Stomach smooth muscle (tissue), 2 donors: ENCODE results near the gene DCLRE1C.

Experiments used
- H3K27ac ChIP-seq: one replicate; pipeline ENCODE4 v1.7.0; 2013; ENCODE audit warnings: mild to moderate bottlenecking, low read length, inconsistent platforms
- H3K27me3 ChIP-seq, 2 donors: one replicate each; pipeline ENCODE4 v1.7.0; 2013; ENCODE audit warnings: low read length in 2 of 2; ENCODE audit not compliant: insufficient read depth in 2 of 2, control insufficient read depth in 1 of 2
- H3K36me3 ChIP-seq, 2 donors: one replicate each; pipeline ENCODE4 v1.7.0; 2013; ENCODE audit warnings: low read length in 2 of 2; ENCODE audit not compliant: control insufficient read depth in 2 of 2, insufficient read depth in 2 of 2
- H3K4me1 ChIP-seq: one replicate; pipeline ENCODE4 v1.7.0; 2013; ENCODE audit warnings: low read length; ENCODE audit not compliant: control insufficient read depth, insufficient read depth
- H3K4me3 ChIP-seq, 2 donors: one replicate each; pipeline ENCODE4 v1.7.0; 2013; ENCODE audit warnings: low read length in 2 of 2
- H3K9ac ChIP-seq, 2 donors: one replicate each; pipeline ENCODE4 v1.7.0; 2013; ENCODE audit warnings: low read length in 2 of 2, mild to moderate bottlenecking in 1 of 2
- H3K9me3 ChIP-seq, 2 donors: one replicate each; pipeline ENCODE4 v1.7.0; 2013; ENCODE audit warnings: low read length in 2 of 2; ENCODE audit not compliant: control insufficient read depth in 2 of 2
- donor health status: healthy.
- donor health status: Pancreatic carcinoma.

The DCLRE1C gene

DNA sequence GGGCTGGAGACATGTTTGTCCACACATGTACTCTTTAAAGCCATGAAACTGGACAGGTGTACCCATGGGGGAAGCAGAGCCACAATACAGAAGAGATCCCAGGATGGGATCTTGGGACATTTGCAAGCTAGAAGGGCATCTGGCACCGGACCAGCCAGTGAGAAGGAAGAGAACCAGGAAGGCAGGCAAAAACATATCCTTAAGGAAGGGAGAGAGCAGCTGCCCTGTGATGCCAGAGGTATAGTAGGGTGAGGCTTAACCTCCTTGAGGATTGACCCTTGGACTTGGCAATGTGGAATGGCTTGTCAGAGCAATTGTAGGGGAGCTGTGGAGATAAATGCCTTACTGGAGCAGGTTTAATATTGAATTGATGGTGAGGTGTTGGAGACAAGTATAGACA lies 93.1 kb downstream of the DCLRE1C start:
- no peaks in the 10 kb centered on the region for H3K9me3 ChIP-seq
- no peaks in the 10 kb centered on the region for H3K27me3 ChIP-seq
- peaks cover 13 to 15% of the 10 kb centered on the region in 2 donors for H3K36me3 ChIP-seq
- H3K4me1 ChIP-seq: no peaks in the 10 kb centered on the region
- H3K9ac ChIP-seq: no peak overlapping the region
- no peak overlapping the region for H3K4me3 ChIP-seq
- H3K27ac ChIP-seq: no peak overlapping the region

DNA sequence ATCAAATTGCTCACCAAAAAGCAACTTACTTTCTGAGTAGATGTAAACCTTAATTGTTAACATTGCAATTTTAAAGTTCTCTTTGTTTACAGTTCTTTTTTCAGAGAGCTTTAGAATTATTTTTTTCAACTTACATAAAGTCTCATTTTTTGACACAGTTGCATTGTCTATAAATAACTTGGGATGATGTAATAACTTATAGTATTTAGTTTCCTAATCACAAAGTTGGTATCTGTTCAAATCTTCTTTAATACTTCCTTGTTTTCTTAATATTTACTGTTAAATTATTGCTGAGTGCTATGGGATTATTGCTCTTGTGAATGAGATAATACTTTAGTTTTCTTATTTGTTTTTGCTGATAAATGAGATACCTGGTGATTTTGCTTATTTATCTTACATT lies 94.1 kb downstream of the DCLRE1C start:
- Histone ChIP-seq H3K4me1 (no peaks in the 10 kb centered on the region), H3K4me3 (no peak overlapping the region), H3K9ac (no peak overlapping the region), H3K27ac (no peak overlapping the region), H3K9me3 (no peaks in the 10 kb centered on the region), H3K27me3 (no peaks in the 10 kb centered on the region), H3K36me3 (peaks cover 13 to 15% of the 10 kb centered on the region in 2 donors)

DNA sequence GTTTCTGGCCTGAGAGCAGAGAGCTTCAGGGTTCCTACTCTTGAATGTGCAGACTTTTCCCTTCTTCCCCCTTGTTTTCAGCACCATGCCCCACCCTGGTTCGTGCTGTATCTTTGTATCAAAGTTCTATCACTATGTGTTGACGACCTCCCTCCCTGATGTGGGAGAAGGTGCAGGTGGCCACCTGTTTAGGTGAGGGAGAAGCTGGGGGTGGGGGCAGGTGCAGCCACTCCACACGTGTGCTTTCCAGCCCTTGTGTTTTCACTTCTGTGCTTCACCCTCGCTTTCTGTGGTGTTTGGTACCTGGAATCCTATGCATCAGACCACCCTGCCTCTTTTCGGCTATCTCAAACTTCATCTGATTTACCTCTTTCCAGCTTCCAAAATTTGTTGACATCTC lies 94.9 kb downstream of the DCLRE1C start:
- Histone ChIP-seq H3K9me3 (no peaks in the 10 kb centered on the region), H3K4me3 (no peak overlapping the region), H3K27me3 (no peaks in the 10 kb centered on the region), H3K9ac (no peak overlapping the region), H3K4me1 (no peaks in the 10 kb centered on the region), H3K27ac (no peak overlapping the region), H3K36me3 (peaks cover 13 to 15% of the 10 kb centered on the region in 2 donors)

DNA sequence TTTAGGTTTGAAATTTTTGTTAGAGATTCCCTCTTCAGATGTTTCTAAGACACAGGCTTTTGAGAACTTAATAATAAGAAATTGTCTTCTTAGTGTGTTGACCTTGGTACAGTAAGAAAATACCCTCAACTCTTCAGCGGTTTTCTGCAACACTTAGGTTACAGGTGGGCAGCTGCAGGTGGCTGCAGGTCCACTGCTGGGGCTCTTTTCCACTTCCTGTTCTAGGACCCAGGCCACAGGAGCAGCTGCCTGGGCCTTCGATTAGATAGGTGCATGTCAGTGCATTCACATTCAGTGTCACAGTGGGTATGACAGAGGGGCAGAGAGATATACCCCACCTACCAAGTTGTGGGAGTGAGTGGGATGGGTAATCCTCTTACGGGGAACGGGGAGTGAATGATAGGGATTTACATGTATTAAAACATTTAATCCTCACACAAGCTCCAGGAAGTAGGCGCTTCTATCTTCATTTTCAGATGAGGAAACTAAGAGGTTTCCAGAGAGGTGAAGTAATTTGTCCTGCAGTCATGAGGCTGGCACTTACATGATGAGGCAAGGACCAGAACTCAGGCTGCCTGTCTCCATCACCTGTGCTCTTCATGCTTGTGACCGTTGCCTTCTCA lies 95.4 kb downstream of the DCLRE1C start:
- no peaks in the 10 kb centered on the region for H3K9me3 ChIP-seq
- H3K4me3 ChIP-seq: no peak overlapping the region
- H3K27me3 ChIP-seq: no peaks in the 10 kb centered on the region
- H3K27ac ChIP-seq: no peak overlapping the region
- H3K9ac ChIP-seq: no peak overlapping the region
- H3K36me3 ChIP-seq: peaks cover 13 to 15% of the 10 kb centered on the region in 2 donors
- no peaks in the 10 kb centered on the region for H3K4me1 ChIP-seq

DNA sequence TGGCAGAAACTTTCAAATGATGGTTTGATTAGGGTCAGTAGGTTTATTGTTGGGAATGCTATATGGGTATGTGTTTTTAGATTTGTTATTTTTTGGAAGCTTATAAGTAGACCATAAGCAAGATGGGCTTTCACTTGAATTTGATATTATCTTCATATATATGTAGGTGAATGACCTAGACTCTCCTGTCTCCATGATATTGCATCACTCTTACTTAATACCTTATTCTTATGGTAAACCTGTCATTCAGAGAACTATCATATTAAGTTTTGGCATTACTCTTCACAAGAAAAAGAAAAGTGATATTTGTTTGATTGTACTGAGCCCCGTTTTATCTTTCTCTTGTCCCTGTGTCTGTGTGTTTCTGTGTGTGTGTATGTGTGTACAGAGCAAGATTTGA lies 98.4 kb downstream of the DCLRE1C start:
- peaks cover 8 to 15% of the 10 kb centered on the region in 2 donors for H3K36me3 ChIP-seq

DNA sequence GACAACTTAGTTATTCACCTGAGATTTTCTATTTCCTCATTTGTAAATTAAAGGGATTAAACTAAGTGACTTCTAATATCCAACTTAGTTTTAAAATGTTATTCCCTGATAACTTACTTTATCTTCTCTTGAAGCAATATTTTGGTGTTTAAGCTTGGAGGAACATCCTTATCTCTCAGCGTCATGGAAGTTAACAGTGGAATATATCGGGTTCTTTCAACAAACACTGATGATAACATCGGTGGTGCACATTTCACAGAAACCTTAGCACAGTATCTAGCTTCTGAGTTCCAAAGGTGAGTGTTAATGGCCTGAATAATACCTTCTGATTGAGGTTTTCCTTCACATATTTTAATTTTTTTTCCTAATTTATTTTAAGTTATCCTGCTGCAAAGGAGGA lies 101.7 kb downstream of the DCLRE1C start:
- Histone ChIP-seq H3K4me3 (no peak overlapping the region), H3K27ac (no peak overlapping the region), H3K4me1 (no peaks in the 10 kb centered on the region), H3K27me3 (no peaks in the 10 kb centered on the region), H3K36me3 (peaks cover 5 to 11% of the 10 kb centered on the region in 2 donors), H3K9me3 (no peaks in the 10 kb centered on the region), H3K9ac (no peak overlapping the region)

More for the DNA sequence above, 98.4 kb downstream of the DCLRE1C start:
- Histone ChIP-seq H3K9me3 (no peaks in the 10 kb centered on the region), H3K9ac (no peak overlapping the region), H3K27me3 (no peaks in the 10 kb centered on the region), H3K4me3 (no peak overlapping the region), H3K4me1 (no peaks in the 10 kb centered on the region), H3K27ac (no peak overlapping the region)
